CD4-positive, alpha-beta T cell treated with Interleukin-1 beta for 1 hour (primary cell): ENCODE results near the gene CAMP.
A peak's percentile ranks its signal among the peaks of the same experiment; 100 is the strongest.
"Not testable (repeated sequence)": the region's sequence is repeated elsewhere in the genome, so short reads cannot be mapped to it uniquely, and the experiment has no call there.

Experiments used
- DNase-seq, 2 donors: peaks; one replicate each; pipeline ENCODE4 v3.0.0-alpha.2; 2020 to 2022

Gene CAMP, protein sequence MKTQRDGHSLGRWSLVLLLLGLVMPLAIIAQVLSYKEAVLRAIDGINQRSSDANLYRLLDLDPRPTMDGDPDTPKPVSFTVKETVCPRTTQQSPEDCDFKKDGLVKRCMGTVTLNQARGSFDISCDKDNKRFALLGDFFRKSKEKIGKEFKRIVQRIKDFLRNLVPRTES

DNA sequence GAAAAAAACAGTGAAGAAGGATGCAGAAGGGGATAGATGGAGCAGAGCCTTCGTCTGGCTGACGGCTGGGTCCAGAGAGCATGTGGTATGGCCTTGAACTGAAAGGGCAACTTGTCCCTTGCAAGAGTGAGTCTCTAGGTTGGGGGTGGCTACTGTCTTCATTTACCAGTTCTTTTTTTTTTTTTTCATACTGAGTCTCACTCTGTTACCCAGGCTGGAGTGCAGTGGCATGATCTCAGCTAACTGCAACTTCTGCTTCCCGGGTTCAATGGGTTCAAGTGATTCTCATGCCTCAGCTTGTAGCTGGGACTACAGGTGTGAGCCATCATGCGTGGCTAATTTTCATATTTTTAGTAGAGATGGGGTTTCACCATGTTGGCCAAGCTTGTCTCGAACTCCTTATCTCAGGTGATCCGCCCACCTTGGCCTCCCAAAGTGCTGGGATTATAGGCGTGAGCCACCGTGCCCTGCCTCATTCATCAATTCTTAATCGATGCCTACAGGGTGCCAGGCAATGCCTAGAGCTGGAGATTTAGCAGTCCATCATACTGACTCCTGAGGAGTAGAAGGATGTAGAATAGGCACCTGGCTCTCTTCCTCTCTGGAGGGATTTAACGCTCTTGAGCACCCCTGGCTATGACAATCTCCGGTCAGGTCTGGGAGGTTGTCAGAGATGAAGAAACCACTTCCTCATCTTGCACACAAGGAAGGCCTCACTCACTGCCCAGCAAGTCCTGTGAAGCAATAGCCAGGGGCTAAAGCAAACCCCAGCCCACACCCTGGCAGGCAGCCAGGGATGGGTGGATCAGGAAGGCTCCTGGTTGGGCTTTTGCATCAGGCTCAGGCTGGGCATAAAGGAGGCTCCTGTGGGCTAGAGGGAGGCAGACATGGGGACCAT is at the start of gene CAMP:
TSS of gene CAMP (plus strand) at position 880 of the 898 bp plus-strand sequence. CDS start at position 897, 17 bp downstream.
- DNase-seq = peak; percentile 24 to 80

DNA sequence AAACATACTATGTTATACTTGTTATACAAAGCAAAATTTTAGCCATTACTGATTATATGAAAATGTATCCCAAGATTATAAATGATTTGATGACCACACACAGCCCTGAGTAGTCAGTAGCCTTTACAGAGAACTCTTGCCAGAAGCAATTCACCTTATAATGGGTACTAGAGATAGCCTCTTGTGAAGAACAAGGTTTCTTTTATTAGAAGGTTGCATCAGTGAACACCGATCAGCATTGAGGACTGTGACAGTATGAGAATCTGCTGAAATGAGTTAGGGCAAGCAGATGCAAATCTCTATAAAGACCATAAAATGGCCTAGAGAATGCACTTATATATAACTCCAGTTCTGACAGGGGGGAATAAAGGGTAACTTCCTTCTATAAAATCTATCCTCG is 45.2 kb upstream of the CAMP start:
- no peak for DNase-seq

DNA sequence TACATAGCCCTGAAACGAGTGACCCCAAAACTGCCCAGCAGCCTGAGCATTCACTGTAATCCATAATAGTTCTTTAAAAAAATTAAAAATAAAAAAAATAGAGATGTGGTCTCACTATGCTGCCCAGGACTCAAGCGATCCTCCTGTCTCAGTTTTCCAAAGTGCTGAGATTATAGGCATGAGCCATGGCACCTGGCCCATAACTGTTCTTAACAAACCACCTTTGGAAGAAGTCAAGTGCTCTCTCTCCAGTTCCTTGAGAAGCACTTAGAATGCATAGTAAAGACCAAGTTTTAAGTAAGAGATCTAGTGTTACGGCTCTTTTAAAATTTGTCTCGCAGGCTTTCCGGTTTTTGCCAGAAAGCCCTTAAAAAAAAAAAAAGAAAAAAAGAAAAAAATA is 43.3 kb upstream of the CAMP start:
- DNase-seq = no peak

DNA sequence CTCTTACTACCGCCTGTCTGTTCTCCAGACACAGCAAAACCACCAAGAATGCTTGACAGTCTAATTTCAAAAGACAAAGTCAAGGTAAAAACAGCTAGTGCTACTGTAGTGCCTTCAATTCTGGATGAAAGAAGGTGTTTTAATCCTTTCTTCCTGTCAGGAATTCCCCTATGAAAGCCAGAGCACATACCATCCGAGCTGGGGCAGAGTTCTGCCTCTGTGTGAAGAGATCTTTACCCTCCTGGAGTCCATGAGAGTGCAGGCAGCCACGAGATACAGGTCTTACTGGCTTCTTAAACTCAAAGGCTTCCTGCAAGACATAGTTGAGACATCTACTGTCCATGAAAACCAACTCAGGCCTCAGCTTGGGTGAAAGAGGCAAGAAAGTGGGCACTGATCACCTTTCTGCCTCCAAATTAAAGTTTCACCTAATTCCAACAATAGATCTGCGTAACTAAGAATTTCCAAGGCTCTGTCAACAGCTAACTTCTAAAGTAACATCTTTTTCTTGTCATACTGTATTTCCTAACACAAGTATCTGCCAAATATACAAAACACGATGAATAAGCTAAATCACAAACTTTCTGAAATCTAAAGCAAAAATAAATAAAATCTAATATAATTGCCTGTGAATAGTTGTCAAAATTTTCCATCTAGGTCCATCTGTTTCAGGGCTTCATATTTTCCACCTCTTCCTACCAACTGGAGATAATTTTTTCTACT is 42.6 kb upstream of the CAMP start:
- DNase-seq = no peak

DNA sequence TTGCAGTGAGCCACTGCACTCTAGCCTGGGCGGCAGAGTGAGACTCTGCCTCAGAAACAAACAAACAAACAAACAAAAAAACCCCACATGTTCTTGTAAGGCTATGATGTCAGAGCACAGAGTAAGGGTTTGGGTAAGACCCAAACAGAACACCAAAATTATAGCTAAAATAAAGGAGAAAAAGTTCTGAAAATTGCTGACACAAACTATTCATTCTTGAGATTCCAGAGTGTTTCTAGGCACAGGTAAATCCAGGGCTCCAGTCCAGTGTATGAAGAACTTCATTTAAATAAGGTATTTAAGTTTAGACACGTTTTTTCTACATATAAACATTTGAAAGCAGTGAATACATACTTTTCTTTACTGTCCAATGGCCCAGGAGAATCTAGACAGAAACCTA is 39.0 kb upstream of the CAMP start:
- no peak for DNase-seq

DNA sequence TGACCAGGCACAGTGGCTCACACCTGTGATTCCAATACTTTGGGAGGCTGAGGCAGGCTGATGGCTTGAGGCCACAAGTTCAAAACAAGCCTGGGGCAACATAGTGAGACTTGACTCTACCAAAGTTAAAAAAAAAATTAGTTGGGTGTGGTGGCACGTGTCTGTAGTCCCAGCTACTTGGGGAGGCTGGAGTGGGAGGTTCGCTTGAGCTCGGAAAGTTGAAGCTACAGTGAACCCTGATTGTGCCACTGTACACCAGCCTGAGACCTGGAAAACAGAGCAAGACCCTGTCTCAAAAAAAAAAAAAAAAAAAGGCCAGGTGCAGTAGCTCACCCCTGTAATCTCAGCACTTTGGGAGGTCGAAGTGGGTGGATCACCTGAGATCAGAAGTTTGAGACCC is 38.2 kb upstream of the CAMP start:
- no peak for DNase-seq

DNA sequence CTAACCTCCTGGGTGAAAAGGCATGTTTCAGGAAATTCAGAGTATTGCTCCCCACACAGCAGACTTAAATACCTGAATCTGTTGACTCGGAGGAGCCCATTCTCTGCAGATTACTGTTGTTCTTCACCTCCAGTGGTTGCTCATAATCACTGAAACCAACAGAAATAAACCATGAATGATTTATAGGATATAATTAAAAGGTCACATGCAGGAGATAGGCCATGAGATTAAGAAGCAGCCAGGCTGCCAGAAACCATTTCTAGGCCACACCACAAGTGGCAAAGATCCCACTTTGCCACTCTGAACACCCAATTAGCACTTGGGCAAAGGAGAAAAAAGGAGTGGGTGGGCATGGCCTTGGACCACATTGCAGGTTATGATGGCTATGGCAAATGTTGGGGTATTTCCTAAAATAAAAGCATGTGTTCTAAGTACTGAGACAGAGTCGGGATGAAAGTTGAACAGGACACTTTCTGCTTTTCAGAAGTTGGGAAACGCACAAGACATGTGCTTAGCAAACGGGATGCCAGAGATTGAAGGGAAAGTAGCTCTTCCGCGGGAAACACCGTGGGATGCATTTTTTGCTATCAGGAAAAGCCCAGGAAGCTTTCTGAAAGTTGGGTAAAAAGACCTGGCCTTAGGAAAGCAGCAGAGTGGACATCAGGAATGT is 36.5 kb upstream of the CAMP start:
- no peak for DNase-seq

DNA sequence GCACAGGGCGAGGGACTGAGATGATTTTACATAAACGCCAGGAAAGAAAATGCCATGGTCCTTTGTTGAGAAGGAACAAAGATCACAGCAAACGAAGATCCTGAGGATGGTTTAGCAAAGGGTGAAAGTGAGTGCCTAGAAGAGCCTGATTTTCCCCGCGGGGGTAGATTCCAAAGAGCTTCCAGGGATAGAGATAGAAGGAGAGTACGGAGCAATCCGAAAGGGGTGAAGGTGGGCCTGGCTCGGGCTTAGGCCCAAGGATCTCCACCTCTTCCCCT is 36.1 kb upstream of the CAMP start:
- no peak for DNase-seq

DNA sequence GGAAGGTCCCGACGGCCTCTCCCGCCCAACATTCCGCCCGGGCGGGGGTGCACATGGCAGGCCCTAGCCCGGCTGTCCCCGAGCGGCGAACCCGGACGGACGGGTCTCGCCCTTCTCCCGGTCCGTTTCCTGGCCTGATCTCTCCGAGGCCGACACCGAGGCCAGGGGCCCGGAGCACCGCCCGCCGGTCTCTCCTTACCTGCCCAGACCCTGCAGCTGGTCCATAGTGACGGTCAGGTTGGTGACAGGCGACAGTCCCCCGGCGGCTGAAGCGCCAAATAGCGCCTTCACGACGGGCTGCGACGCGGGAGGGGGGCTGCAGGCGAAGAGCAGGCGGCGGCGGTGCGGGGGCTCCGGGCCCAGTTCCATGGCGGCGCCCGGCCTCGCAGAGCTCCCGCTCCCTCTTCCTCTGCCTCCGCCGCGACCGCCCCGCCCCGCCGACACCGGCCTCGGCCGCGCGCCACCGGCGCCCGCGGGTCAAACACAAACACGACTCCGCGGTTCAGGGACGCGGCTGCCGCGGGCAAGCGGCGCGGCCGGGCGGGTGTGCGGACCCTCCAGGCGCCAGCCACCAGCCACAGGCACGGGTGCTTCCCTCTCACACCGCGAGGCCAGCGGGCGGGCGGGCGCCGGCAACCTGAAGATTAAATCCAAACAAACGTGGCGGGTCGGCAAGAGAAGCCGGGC is 35.6 kb upstream of the CAMP start:
- DNase-seq = peak in 1 of 2 donors; percentile 15

DNA sequence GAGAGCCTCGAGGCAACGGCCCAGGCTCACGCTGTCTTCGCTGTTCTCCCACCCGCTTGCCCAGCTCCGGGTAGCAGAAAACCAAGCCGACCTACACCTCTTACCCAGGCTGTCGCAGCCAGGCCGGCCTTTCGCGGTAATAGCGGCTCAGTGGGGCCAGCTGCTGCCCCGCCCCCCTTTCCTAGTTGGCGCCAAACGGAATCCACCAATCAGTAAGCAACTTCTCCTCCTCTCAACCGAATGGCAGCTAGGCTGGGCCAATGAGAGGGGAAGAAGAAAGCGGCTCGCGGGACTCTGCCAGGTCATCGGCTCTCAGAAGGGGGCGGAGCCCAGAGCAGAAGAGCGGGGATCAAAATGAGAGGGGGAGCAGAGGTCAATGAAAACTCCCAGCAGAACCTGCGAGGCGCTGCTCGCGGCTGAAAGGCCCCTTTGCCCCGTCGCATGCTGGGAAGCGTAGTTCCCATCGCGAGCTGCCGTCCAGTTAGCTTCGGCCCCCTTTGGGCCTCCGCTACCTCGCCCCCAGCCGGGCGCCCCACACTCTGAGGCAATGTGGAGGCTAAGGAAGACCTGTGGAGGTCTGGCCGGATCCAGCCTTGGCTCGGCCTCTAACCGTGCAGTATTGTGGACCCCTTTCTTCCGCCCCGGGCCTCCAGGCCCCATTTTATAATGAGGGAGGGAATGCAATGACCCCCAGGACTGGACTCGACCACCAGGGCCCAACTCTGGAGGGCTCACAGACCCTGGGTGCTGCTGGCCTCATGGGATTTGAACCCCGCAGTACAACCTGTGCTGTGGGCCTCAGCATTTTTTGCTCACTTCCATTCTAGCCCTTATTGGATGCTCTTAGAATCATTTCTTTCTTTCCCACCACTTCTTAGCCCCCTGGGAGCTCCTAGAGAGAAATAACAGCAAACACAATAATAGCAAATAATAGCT is 34.8 kb upstream of the CAMP start, which contains the start of gene CDC25A:
TSS of gene CDC25A (minus strand) at position 152 of the 936 bp plus-strand sequence. CDS start 470 bp downstream, outside the sequence.
- DNase-seq = peak; percentile 97 to 98

DNA sequence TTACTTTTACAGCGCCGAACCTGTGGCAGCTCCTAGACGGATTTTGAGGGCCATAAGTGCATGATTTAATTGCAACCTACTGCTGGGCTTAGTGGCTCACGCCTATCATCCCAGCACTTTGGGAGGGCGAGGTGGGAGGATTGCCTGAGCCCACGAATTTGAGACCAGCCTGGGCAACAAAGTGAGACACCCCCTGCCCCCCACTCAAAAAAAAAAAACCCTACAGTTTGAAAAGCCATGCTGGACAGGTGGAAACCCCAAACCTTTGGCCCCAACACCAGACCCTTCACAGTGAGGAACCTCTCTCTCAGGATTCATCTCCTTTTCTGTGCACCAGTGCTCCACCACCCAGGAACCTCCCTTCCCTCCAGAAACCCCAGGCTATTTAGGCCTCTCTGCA is 34.0 kb upstream of the CAMP start:
- DNase-seq = no peak

DNA sequence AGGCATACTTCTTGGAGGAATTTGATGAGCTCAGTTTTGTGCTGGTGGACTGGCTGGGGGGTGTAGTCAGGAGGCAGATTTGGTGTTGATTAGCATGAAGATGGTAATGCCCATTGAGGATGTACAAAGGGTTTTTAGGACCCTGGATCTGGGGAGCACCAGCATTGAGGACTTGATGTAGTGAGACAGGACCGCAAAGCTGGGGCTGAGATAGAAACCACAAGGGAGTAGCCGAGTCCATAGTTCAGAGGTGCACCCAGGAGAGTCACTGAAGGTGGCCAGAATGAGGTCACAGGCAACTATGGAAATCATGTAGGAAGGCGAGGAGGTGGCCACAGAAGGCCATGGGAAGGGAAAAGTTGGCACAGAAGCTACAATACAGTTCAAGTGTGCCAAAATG is 32.4 kb upstream of the CAMP start:
- no peak for DNase-seq

DNA sequence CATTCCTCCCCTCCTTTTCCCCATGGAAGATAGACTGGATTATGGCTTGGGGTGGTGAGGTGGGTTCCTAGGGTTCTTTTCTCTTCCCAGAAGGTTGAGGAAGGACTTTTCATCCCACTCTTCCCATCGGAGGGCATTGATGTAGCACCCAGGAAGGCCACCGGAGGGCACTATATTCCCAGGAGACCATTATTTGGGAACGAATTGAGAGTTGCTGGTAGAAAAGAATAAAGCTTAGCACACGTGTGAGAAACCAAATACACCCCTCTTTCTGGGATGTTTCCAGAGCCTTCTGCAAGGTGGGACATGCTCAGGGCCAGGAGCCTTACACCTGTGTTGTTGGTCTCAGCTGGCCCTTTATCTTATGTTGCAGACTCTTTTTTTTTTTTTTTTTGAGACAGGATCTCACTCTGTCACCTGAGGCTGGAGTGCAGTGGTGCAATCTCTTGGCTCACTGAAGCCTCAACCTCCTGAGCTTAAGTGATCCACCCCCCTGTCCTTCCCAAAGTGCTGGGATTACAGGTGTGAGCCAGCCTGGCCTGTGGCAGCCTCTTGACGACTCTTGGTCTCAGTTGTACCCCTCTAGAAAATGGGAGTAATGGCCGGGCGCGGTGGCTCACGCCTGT is 28.7 kb upstream of the CAMP start:
- peak; percentile 14 to 21 for DNase-seq

DNA sequence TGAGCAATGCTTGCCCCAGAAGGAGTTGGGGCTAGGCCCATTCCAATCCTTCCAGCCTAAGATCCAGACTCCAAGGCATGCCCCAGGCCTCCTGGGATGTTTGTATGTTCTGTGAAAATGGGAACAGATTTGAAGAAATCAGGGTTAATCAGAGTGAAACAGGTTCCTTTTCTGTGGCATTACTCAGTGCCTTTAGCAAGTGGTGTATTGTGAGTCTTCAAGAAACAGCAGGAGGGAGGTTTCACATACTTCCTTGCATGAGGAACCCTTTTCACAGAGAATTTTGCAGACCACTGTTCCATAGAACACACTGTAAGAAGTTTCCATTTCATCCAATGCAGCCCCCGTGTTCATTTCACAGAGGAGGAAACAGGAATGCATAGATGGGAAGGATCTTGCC is 26.7 kb upstream of the CAMP start:
- no peak for DNase-seq

DNA sequence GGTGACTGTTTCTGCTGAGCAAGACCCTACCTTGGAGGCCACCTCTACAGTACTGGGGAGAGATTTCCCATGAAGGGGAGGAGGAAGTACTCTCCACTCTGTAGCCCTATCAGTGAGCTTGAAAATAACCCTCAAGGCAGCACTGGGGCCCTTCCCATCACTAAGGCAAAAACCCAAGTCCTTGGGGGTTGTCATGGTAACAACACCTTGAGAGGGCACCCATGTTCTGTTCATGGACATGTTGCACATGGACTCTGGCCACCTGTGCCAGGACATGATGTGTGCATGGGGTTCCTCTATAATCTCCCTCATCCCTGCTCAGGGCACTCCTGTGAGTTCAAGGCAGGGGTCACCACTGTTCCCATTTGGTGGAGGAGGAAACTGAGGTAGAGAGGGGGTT is 24.2 kb upstream of the CAMP start:
- DNase-seq = no peak

DNA sequence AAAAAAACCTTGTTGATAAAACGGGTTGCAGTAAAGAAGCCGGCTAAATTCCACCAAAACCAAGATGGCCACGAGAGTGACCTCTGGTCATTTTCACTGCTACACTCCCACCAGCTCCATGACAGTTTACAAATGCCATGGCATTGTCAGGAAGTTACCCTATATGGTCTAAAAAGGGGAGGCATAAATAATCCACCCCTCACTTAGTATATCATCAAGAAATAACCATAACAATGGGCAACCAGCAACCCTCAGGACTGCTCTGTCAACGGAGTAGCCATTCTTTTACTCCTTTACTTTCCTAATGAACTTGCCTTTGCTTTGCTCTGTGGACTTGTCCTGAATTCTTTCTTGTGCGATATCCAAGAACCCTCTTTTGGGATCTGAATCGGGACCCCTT is 20.7 kb upstream of the CAMP start:
- no peak for DNase-seq

DNA sequence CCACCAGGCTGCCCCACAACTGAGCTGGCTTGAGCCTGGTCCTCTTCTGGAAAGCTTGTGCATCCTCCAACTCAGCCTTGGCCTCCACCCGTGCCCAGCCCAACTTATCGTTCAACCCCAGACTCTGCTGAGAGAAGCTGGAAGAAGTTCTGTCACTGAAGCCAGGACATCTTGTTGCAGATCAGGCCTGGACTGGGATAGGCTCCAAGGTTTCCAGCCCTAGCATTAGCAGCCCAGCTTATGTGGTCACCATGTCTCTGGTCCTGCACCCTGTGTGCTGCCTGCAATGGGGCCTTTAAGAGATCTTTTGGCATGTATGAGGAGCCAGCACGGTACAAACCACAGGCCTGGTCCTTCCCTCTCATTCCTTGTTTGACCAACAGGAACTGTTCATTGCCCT is 15.2 kb upstream of the CAMP start:
- DNase-seq = no peak

DNA sequence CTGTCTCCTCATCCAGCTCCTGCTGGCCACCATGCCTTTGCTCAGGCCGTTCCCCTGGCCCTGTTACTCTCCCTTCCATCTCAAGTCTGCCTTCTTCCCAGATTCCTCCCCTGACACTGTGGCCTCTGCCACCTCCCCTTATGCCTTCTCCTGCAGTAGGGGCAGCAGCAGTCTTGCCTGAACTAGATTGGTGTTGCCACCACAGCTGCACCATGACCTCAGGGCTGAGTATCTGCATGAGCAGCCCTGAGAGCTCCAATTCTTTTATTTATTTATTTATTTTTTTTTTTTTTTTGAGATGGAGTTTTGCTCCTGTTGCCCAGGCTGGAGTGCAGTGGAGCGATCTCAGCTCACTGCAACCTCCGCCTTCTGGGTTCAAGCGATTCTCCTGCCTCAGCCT is 13.8 kb upstream of the CAMP start:
- no peak for DNase-seq

DNA sequence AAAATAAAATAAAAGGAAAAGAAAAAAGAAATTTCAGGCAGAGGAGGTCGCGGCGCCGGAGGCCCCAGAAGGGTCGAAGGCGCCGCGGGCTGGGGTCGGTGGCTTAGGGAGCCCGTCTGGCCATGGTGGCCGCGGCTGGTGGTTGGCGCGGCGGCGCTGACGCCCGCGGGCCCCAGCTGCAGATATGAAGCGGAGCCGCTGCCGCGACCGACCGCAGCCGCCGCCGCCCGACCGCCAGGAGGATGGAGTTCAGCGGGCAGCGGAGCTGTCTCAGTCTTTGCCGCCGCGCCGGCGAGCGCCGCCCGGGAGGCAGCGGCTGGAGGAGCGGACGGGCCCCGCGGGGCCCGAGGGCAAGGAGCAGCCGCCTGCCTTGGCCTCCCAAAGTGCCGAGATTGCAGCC is 12.8 kb upstream of the CAMP start:
- DNase-seq = not testable (repeated sequence)

DNA sequence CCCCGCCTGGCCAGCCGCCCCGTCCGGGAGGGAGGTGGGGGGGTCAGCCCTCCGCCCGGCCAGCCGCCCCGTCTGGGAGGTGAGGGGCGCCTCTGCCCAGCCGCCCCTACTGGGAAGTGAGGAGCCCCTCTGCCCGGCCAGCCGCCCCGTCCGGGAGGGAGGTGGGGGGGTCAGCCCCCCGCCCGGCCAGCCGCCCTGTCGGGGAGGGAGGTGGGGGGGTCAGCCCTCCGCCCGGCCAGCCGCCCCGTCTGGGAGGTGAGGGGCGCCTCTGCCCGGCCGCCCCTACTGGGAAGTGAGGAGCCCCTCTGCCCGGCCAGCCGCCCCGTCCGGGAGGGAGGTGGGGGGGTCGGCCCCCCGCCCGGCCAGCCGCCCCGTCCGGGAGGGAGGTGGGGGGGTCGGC is 11.5 kb upstream of the CAMP start:
- not testable (repeated sequence) for DNase-seq

DNA sequence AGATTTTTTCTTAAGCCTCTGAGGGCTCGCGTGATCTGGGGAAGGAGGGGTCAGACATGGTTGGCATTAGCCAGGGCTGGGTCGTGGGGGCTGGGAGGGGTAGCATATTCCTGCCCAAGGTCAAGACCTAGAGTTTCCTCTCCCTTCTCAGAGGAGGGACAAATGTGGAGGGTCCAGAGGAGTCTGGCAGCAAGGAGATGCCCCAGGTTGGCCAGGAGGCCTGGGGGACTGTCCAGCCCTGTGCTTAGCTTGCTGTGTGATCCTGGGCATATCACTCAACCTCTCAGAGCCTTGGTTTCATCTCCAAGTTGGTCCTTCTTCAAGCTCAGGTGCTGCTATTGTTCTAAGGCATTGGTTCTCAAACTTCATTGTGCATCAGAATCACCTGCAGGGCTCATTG is 9.1 kb upstream of the CAMP start:
- DNase-seq = no peak
